Psoas muscle (tissue), 8 donors: ENCODE results near the gene RP9. TPM values are rescaled to one million over a fixed set of nuclear protein-coding genes. Genes with fewer than 3 reads are reported as not detected.

Experiments
- ATAC-seq, 4 donors: fragments of 200-7000 bp; cut with Tn5 transposase; one replicate each; pipeline ENCODE4 v1.9.1; 2020; ENCODE audit warnings: moderate library complexity in 3 of 4, mild to moderate bottlenecking in 2 of 4
- DNase-seq, 2 donors: peaks; one replicate each; pipeline ENCODE4 v3.0.0-alpha.2; 2020
- H3K27ac ChIP-seq: fragments of 200-600 bp; one replicate; pipeline ENCODE4 v1.8.0; 2022
- H3K27me3 ChIP-seq, 3 donors: fragments of 200-600 bp in 1 of 3; one replicate each; pipeline versions ENCODE4 v1.6.1 to v1.8.0; 2013 to 2022; ENCODE audit warnings: low read length in 2 of 3, mild to moderate bottlenecking in 2 of 3, moderate library complexity in 1 of 3; ENCODE audit not compliant: insufficient read depth in 3 of 3
- H3K36me3 ChIP-seq, 2 donors: fragments of 200-600 bp in 1 of 2; one replicate each; pipeline versions ENCODE4 v1.6.1 to v1.8.0; 2013 to 2022; ENCODE audit warnings: low read depth in 1 of 2, mild to moderate bottlenecking in 1 of 2, moderate library complexity in 1 of 2; ENCODE audit not compliant: insufficient read depth in 1 of 2
- H3K4me1 ChIP-seq: fragments of 200-600 bp; one replicate; pipeline ENCODE4 v1.8.0; 2022
- H3K4me3 ChIP-seq: fragments of 200-600 bp; one replicate; pipeline ENCODE4 v1.8.0; 2022; ENCODE audit warnings: mild to moderate bottlenecking
- H3K9me3 ChIP-seq: fragments of 200-600 bp; one replicate; pipeline ENCODE4 v1.8.0; 2022
- WGBS, 3 donors: extraction: QIAGEN DNeasy Blood & Tissue Kit; methylation state at CpG; one replicate each; pipeline versions ENCODE4 v1.1.6 to v1.1.7; 2013; 5-methylcytosine and 5-hydroxymethylcytosine counted together
- intact Hi-C, 2 donors: fragments of 100-400 bp; cut with DNase I; formaldehyde crosslinking; loops; one replicate each; pipeline versions ENCODE4 v1.11.0 to v1.14.2; 2022
- polyA plus RNA-seq, 3 donors: library from polyadenylated mRNA; stranded (reverse); fragments of 200-250 nt; gene quantifications; one replicate each; pipeline ENCODE4 v1.2.3, GENCODE V29; 2013
- total RNA-seq, 4 donors: library from RNA; stranded (reverse); fragmentation: NEBNext Ultra II Directional in 2 of 4; extraction: Animal tissue kit (Norgen Biotek cat#: 25700) in 2 of 4; gene quantifications; one replicate each; pipeline versions ENCODE4 v1.2.1 to v1.2.4, GENCODE V29; 2021 to 2023
- TF ChIP-seq, protein P1 (sequence below): fragments of 200-600 bp; IDR thresholded peaks from one replicate; pipeline ENCODE4 v1.8.0; 2022; ENCODE audit warnings: antibody characterized with exemption
- donor health status: healthy with polysubstance abuse.
- donor health status: DM: no; HTN: no; CAD: no; lungs with moderate emphysema.
- donor health status: Bipolar disorder and iron deficiency.
- donor health status: healthy.
- donor health status: DM: yes; HTN: yes; CAD: no.
- donor health status: DM: no; HTN: no; CAD: no.
- donor health status: DM: no; HTN: no; CAD: no.
- donor health status: DM: yes; HTN: yes; CAD: no.

Gene RP9
- total and polyA plus RNA-seq, 7 donors: 15.4 to 27.6 (median 23.1) TPM

DNA sequence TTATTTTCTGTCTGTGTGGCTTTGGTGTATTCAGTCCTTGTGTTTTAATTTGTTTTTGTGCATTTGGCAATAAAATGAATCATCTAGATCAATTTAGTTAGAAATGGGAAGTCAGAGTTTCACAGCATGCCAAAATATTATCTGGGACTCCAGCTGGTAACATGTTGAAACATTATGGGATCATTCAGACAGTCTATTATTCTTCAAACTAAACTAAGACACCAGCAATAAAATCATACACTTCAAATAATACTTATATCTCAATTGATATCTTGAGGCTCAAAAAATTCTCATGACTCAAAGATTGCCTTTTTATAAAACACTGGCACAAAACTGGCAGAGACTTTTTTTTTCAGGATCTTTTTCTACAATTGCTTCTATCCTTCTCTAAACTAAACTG is 5.8 kb upstream of the RP9 start:
- DNase-seq: no peak
- Histone ChIP-seq H3K4me1 (no peaks in the 10 kb centered on the region), H3K4me3 (no peak overlapping the region), H3K36me3 (no peaks in the 10 kb centered on the region), H3K27ac (no peak overlapping the region), H3K27me3 (no peaks in the 10 kb centered on the region), H3K9me3 (peaks cover 3% of the 10 kb centered on the region)
- TF ChIP-seq, protein P1, sequence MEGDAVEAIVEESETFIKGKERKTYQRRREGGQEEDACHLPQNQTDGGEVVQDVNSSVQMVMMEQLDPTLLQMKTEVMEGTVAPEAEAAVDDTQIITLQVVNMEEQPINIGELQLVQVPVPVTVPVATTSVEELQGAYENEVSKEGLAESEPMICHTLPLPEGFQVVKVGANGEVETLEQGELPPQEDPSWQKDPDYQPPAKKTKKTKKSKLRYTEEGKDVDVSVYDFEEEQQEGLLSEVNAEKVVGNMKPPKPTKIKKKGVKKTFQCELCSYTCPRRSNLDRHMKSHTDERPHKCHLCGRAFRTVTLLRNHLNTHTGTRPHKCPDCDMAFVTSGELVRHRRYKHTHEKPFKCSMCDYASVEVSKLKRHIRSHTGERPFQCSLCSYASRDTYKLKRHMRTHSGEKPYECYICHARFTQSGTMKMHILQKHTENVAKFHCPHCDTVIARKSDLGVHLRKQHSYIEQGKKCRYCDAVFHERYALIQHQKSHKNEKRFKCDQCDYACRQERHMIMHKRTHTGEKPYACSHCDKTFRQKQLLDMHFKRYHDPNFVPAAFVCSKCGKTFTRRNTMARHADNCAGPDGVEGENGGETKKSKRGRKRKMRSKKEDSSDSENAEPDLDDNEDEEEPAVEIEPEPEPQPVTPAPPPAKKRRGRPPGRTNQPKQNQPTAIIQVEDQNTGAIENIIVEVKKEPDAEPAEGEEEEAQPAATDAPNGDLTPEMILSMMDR: no peak
- intact Hi-C loops: no loop called here
- ATAC-seq: no peak

DNA sequence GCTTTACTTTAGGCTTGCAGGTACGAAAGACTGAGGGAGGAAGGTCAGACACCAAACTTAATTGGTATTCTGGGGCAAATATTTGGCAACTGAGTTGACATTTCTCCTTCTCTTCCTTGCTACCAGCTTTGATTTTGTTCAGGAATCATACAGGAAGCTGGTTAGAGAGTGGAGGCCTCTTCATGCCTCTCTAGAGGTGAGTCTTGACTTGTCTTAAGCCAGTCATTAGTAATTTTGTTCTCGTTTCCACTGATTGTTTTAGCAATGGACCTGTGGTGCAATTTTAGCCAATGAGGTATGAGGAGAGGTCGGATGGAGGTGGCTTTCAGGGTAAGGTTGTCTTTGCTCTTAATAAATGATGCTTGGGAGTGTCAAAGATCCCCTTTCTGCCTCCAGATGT is 2.4 kb upstream of the RP9 start:
- no peaks in the 10 kb centered on the region for H3K27me3 ChIP-seq
- WGBS, 3 donors: 68 to 72% (median 72%) methylated on average over 3 of the region's 3 CpGs
- intact Hi-C loops: no loop called here
- TF ChIP-seq, protein P1: no peak
- ATAC-seq (no peak), DNase-seq (no peak)
- H3K4me1 ChIP-seq: peaks cover 16% of the 10 kb centered on the region
- H3K4me3 ChIP-seq: no peak overlapping the region
- no peak overlapping the region for H3K27ac ChIP-seq
- no peaks in the 10 kb centered on the region for H3K36me3 ChIP-seq
- no peaks in the 10 kb centered on the region for H3K9me3 ChIP-seq

DNA sequence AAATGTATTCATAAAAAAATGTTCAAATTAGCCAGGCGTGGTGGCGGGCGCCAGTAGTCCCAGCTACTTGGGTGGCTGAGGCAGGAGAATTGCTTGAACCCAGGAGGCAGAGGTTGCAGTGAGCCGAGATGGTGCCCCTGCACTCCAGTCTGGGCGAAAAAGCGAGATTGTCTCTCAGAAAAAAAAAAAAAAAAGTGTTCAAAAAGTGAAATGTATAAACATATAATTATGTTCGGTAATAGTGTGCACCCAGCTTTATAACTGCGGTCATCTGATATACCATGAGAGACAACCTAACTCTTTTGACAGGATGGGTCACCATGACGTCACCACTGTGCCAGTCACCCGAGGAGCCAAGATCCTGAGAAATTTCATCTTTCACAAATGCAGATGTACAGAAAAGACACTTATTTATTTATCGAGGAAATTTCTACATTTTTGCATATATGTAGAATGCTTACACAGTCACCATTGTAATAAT is 594 bp upstream of the RP9 start:
- TF ChIP-seq, protein P1: no peak
- ATAC-seq (no peak), DNase-seq (no peak)
- H3K27me3 ChIP-seq: no peaks in the 10 kb centered on the region
- peak overlapping the region; percentile 96 for H3K4me3 ChIP-seq
- H3K36me3 ChIP-seq: no peaks in the 10 kb centered on the region
- peak overlapping the region; percentile 18 for H3K27ac ChIP-seq
- no peaks in the 10 kb centered on the region for H3K9me3 ChIP-seq
- WGBS, 3 donors: 16 to 20% (median 17%) methylated on average over 11 of the region's 11 CpGs
- intact Hi-C loops: loop anchor here (5.0 to 10.0 kb wide), 5 partner anchors 42 to 335 kb away; partner anchors contain the start of gene NT5C3A (in 1 of the 2)
- H3K4me1 ChIP-seq: peaks cover 33% of the 10 kb centered on the region

DNA sequence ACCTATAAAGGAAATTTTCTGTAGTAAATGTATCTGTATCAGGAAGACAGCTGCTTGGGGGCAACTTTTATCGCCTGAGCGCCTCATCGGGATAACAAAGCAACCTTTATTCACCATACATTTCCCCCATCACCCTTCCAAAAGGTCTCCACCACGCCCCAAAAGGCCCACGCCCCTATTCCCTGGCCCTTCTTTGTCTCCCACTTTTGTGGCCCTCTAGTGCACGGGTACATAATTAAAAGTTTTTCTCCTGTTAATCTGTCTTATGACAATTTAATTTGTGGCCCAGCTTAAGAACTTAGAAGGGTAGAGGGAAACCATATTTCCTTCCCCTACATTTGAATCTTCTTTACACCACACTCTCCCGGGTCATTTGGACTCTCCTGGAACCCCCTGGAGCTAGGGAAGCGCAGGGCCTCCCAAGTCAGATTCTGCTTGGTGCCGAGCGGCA is 625 bp downstream of the RP9 start:
- H3K4me3 ChIP-seq: peak overlapping the region; percentile 96
- no peaks in the 10 kb centered on the region for H3K36me3 ChIP-seq
- DNase-seq (no peak), ATAC-seq (peak in 1 of 4 donors; percentile 20)
- intact Hi-C loops: loop anchor here (5.0 to 10.0 kb wide), 5 partner anchors 41 to 334 kb away; partner anchors contain the start of gene NT5C3A (in 1 of the 2)
- peak overlapping the region; percentile 80 for H3K27ac ChIP-seq
- TF ChIP-seq, protein P1: no peak
- no peaks in the 10 kb centered on the region for H3K9me3 ChIP-seq
- 0% methylated on average over 10 of the region's 10 CpGs for WGBS, 3 donors
- H3K4me1 ChIP-seq: peaks cover 37% of the 10 kb centered on the region
- no peaks in the 10 kb centered on the region for H3K27me3 ChIP-seq
